Stomach (tissue), 9 donors: ENCODE measurements around the gene ACAP3. TPM values are rescaled to one million over a fixed set of nuclear protein-coding genes. Genes with fewer than 3 reads are reported as not detected.

Experiments used
- DNase-seq, 2 donors: peaks; one replicate each; pipeline versions ENCODE4 v3.0.0 to v3.0.0-alpha.2; 2013 to 2019
- H3K27ac ChIP-seq, 5 donors: fragments of 200-600 bp in 4 of 5; sonication (generic) in 4 of 5; one replicate each; pipeline ENCODE4 v1.5.1; 2013 to 2019; ENCODE audit warnings: mild to moderate bottlenecking in 1 of 5, moderate library complexity in 1 of 5
- H3K27me3 ChIP-seq, 3 donors: fragments of 200-600 bp; sonication (generic); one replicate each; pipeline ENCODE4 v1.5.1; 2017 to 2019; ENCODE audit warnings: mixed run types in 1 of 3
- H3K36me3 ChIP-seq, 4 donors: fragments of 200-600 bp; sonication (generic); 1 replicate in 3 of 4; 2 replicates in 1 of 4; pipeline ENCODE4 v1.5.1; 2016 to 2019
- H3K4me1 ChIP-seq, 4 donors: fragments of 200-600 bp; sonication (generic); one replicate each; pipeline ENCODE4 v1.5.1; 2016 to 2019
- H3K4me3 ChIP-seq, 4 donors: fragments of 200-600 bp; sonication (generic) in 3 of 4; one replicate each; pipeline ENCODE4 v1.5.1; 2016 to 2019; ENCODE audit warnings: mild to moderate bottlenecking in 1 of 4
- H3K9me3 ChIP-seq, 4 donors: fragments of 200-600 bp; sonication (generic); one replicate each; pipeline ENCODE4 v1.5.1; 2016 to 2019
- EP300 ChIP-seq: sonication (generic); formaldehyde crosslinking; IDR thresholded peaks from one replicate; pipeline ENCODE4 v1.6.1; 2017; ENCODE audit warnings: antibody characterized with exemption
- POLR2A ChIP-seq, 4 donors: fragments of 450-650 bp; IDR thresholded peaks; one replicate each; pipeline ENCODE4 v1.6.1; 2016; ENCODE audit warnings: antibody characterized with exemption in 4 of 4, control low read depth in 2 of 4, mild to moderate bottlenecking in 1 of 4, moderate library complexity in 1 of 4
- POLR2AphosphoS5 ChIP-seq, 3 donors: sonication (generic); formaldehyde crosslinking; IDR thresholded peaks; one replicate each; pipeline ENCODE4 v1.6.1; 2016; ENCODE audit warnings: antibody characterized with exemption in 3 of 3
- WGBS, 5 donors: extraction: QIAGEN DNeasy Blood & Tissue Kit in 3 of 5; methylation state at CpG; one replicate each; pipeline versions ENCODE4 v1.1.5 to v1.1.7; 2013 to 2018; 5-methylcytosine and 5-hydroxymethylcytosine counted together
- intact Hi-C: fragments of 100-400 bp; cut with DNase I; formaldehyde crosslinking; loops from one replicate; pipeline ENCODE4 v1.15.1; 2023; ENCODE audit warnings: low total_unique reads
- polyA plus RNA-seq, 3 donors: library from polyadenylated mRNA; stranded (reverse); fragments of 200-250 nt; gene quantifications; one replicate each; pipeline ENCODE4 v1.2.3, GENCODE V29; 2013
- total RNA-seq, 5 donors: library from RNA; depleted of rRNA; stranded (reverse); fragments of >200 nt; gene quantifications; one replicate each; pipeline versions ENCODE4 v1.1.0 to v1.2.3, GENCODE V29; 2014 to 2016
- TF ChIP-seq, protein P1 (sequence below), 7 experiments: fragments of 450-650 bp in 4 of 7; fragments of 200-600 bp in 3 of 7; sonication (generic) in 3 of 7; IDR thresholded peaks; one replicate each; pipeline ENCODE4 v1.5.1; 2016 to 2019; ENCODE audit warnings: antibody characterized with exemption in 7 of 7, control low read depth in 2 of 7, mild to moderate bottlenecking in 1 of 7
- donor health status: healthy with polysubstance abuse.
- donor health status: Bipolar disorder and iron deficiency.
- donor health status: healthy.

The ACAP3 gene
- total and polyA plus RNA-seq, 8 donors = 17.9 to 374 (median 51.2) TPM

DNA sequence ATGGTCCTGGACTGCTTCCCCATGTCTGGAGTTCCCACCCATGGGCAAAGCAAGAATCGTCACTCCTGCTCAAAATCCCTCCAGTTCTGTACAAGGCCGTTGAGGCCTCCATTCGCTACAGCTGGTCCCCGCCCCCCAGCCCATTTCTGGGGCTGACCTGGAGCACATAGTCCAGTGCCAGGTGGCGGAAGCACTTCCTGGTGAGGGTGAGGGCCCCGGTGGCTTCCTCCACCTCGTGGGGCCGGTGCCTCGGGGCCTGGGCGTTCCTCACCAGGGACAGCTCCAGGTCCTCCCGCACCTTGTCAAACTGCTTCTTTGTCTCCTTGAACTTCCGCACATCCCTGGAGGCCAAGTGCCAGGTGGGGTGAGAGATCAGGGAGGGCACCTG lies 7.4 kb downstream of the ACAP3 start:
- Histone ChIP-seq H3K4me3 (no peak overlapping the region), H3K36me3 (peaks cover 7 to 52% (median 37%) of the 10 kb centered on the region in 4 donors), H3K4me1 (peaks cover 16 to 28% (median 26%) of the 10 kb centered on the region in 4 donors), H3K9me3 (no peaks in the 10 kb centered on the region), H3K27me3 (no peaks in the 10 kb centered on the region), H3K27ac (no peak overlapping the region)
- DNase-seq = no peak
- 84 to 93% (median 86%) methylated on average over 11 to 12 of the region's 12 CpGs for WGBS, 5 donors
- TF ChIP-seq POLR2AphosphoS5 (IDR thresholded peaks at IDR 0.05) (no peak), POLR2A (IDR thresholded peaks at IDR 0.05) (no peak), EP300 (no peak)
- TF ChIP-seq, protein P1, sequence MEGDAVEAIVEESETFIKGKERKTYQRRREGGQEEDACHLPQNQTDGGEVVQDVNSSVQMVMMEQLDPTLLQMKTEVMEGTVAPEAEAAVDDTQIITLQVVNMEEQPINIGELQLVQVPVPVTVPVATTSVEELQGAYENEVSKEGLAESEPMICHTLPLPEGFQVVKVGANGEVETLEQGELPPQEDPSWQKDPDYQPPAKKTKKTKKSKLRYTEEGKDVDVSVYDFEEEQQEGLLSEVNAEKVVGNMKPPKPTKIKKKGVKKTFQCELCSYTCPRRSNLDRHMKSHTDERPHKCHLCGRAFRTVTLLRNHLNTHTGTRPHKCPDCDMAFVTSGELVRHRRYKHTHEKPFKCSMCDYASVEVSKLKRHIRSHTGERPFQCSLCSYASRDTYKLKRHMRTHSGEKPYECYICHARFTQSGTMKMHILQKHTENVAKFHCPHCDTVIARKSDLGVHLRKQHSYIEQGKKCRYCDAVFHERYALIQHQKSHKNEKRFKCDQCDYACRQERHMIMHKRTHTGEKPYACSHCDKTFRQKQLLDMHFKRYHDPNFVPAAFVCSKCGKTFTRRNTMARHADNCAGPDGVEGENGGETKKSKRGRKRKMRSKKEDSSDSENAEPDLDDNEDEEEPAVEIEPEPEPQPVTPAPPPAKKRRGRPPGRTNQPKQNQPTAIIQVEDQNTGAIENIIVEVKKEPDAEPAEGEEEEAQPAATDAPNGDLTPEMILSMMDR (IDR thresholded peaks at IDR 0.05) = no peak
- intact Hi-C loops = no loop called here

DNA sequence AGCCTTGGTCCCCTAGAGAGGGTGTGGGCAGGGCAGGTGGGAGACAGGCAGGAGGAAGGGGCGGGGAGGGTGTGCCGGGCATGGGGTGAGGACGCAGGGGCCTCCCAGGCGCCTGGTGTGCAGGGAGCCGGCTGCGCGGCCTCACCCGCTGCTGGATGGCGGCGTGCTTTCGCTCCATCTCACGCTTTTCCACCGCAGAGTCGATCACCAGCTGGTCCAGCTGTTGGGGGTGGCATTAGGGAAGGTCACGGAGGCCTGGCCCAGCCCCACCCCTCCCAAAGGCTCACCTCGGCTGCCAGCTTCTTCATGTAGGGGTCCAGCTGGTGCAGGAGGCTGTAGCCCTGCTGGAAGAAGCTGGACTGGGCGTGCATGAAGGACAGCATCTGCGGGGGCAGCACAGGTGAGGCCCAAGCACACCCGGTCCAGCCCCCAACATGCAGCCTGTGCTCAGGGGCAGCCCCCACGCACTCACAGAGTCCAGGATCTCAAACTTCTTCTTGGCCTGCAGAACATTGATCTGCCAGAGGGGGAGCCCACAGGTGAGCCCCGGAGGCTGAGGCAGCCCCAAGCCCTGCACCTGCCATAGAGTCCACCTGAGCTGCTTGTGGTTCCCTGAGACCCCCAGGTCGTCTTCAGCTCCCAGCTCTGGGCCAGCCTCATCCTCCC lies 7.9 kb downstream of the ACAP3 start:
- Histone ChIP-seq H3K27ac (no peak overlapping the region), H3K4me1 (peaks cover 10 to 23% (median 21%) of the 10 kb centered on the region in 4 donors), H3K27me3 (no peaks in the 10 kb centered on the region), H3K4me3 (no peak overlapping the region), H3K9me3 (no peaks in the 10 kb centered on the region), H3K36me3 (peaks cover 12 to 57% (median 42%) of the 10 kb centered on the region in 4 donors)
- 83 to 88% (median 86%) methylated on average over 7 to 22 of the region's 22 CpGs for WGBS, 5 donors
- TF ChIP-seq, protein P1 (IDR thresholded peaks at IDR 0.05) = peak in 3 of 7 experiments; percentile 15 to 28 (median 17)
- no peak for TF ChIP-seq POLR2A (IDR thresholded peaks at IDR 0.05)
- TF ChIP-seq EP300 = no peak
- TF ChIP-seq POLR2AphosphoS5 (IDR thresholded peaks at IDR 0.05) = no peak
- intact Hi-C loops = loop anchor here (10.0 kb wide), 1 partner anchor 175 kb away; no protein-coding TSS in a partner anchor
- no peak for DNase-seq

DNA sequence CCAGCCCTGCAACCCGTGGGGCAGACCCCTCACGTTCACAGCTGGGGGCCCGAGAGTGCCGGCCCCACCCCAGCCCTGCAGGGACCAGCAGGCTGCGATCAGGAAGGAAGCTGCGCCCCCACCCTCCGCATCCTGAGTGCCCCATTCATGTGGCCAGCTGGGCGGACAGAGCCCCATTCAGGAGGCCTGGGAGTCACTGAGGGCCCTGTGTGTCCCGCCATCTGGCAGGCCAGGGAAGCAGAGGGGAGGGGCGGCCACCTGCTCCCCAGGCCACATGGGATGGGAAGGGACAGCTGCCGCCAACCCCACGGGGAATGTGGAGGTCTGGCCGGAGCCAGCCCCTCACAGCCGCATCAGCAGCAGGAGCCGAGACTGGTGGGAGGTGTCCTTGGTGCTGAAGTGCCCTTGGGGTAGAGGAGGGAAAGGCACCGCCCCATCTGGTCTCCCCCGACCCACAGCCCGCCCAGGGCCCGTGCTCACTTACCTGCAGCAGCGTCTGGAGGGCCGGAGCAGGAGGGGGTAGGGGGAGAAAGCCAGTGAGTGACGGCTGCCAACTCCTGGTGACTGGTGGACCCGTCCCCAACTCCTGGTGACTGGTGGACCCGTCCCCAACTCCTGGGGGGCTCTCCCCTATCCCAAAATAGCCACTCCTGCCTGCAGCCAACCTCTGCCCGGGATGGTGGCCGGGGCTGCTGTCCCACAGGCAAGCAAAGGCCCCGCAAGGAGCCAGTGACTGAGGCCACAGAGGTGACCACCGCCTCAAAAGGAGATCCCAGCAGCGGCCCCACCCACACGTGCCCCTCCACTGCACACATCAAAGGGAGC lies 8.7 kb downstream of the ACAP3 start:
- intact Hi-C loops = loop anchor here (10.0 kb wide), 1 partner anchor 174 kb away; no protein-coding TSS in a partner anchor
- no peak for TF ChIP-seq POLR2AphosphoS5 (IDR thresholded peaks at IDR 0.05)
- TF ChIP-seq, protein P1 (IDR thresholded peaks at IDR 0.05) = no peak
- no peak for TF ChIP-seq EP300
- no peak for TF ChIP-seq POLR2A (IDR thresholded peaks at IDR 0.05)
- peak in 1 of 2 donors; percentile 78 for DNase-seq
- Histone ChIP-seq H3K4me1 (peaks cover 3 to 16% (median 13%) of the 10 kb centered on the region in 4 donors), H3K27ac (no peak overlapping the region), H3K36me3 (peaks cover 12 to 65% (median 49%) of the 10 kb centered on the region in 4 donors), H3K4me3 (no peak overlapping the region), H3K27me3 (no peaks in the 10 kb centered on the region), H3K9me3 (no peaks in the 10 kb centered on the region)
- WGBS, 5 donors = 70 to 89% (median 75%) methylated on average over 15 to 30 of the region's 30 CpGs

DNA sequence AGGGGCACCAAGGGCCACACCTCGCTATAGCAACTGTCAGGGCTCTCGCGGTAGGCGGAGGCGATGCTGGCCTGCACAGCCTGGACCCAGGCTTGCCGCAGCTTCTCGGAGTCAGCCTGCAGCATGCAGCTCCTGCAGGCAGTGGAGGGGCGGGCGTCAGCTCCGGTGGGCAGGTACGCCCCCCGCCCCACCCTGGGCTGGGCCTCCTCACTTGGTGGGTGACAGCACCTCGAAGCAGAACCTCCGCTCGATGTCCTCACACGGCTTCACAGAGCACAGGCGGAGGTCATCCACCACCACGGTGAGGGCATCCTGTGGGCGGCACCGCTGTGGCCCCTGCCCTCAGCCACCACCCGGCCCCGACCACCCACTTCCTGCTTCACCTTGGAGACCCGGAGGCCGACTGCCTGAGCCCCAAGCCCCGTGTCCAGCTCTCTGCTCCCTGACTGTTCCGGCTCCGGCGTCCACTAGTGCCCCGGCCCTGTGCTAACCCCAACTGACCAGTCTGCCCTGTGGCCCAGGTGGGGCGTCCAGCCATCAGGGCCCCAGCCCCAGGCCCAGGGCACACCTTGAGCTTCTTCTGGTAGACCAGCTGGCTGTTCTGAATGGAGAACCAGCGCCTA lies 9.8 kb downstream of the ACAP3 start:
- no peak overlapping the region for H3K27ac ChIP-seq
- no peaks in the 10 kb centered on the region for H3K27me3 ChIP-seq
- no peaks in the 10 kb centered on the region for H3K9me3 ChIP-seq
- no peak for DNase-seq
- peaks cover 0 to 4% (median 2%) of the 10 kb centered on the region in 4 donors for H3K4me1 ChIP-seq
- intact Hi-C loops = loop anchor here (10.0 kb wide), 1 partner anchor 173 kb away; no protein-coding TSS in a partner anchor
- no peak overlapping the region for H3K4me3 ChIP-seq
- WGBS, 5 donors = 91 to 94% (median 93%) methylated on average over 15 to 31 of the region's 31 CpGs
- TF ChIP-seq EP300 (no peak), POLR2A (IDR thresholded peaks at IDR 0.05) (no peak), POLR2AphosphoS5 (IDR thresholded peaks at IDR 0.05) (no peak)
- TF ChIP-seq, protein P1 (IDR thresholded peaks at IDR 0.05) = no peak
- peaks cover 12 to 76% (median 60%) of the 10 kb centered on the region in 4 donors for H3K36me3 ChIP-seq
